GM12878 (cell line): ENCODE data around the gene DHCR24. TPM values are rescaled to one million over a fixed set of nuclear protein-coding genes. Genes with fewer than 3 reads are reported as not detected.

ENCODE experiments used
- ATAC-seq: fragments of 200-7000 bp; cut with Tn5 transposase; 3 replicates; pipeline ENCODE4 v1.9.1; 2020; ENCODE audit warnings: mild to moderate bottlenecking, moderate library complexity
- BruUV-seq: library from RNA; stranded (reverse); fragments of 400-500 nt; replicated peaks from 2 replicates; lab custom pipeline; 2021; lab: Mats Ljungman, UMichigan
- CTCF ChIA-PET: fragments of 300-600 bp; sonication (Branson Sonifier 250); formaldehyde crosslinking; extraction: SDS; loops from one replicate; lab custom pipeline; 2021; ENCODE audit warnings: inconsistent platforms; lab: Yijun Ruan, JAX
- POLR2A ChIA-PET: fragments of 350-600 bp; formaldehyde crosslinking; extraction: SDS; loops from one replicate; lab custom pipeline; 2021; ENCODE audit warnings: inconsistent platforms; lab: Charles Lee
- RAD21 ChIA-PET: fragments of 300-600 bp; sonication (Branson Sonifier 250); formaldehyde crosslinking; loops from one replicate; lab custom pipeline; 2023; ENCODE audit warnings: antibody characterized with exemption; ENCODE audit not compliant: unreplicated experiment; lab: Charles Lee
- SMC1A ChIA-PET: fragments of 300-600 bp; sonication (Branson Sonifier 250); formaldehyde crosslinking; loops from one replicate; lab custom pipeline; 2023; ENCODE audit not compliant: unreplicated experiment, uncharacterized antibody; lab: Charles Lee
- DNase-seq: peaks from one replicate; pipeline ENCODE4 v3.0.0-alpha.2; 2011; ENCODE audit warnings: low read depth, low spot score
- FAIRE-seq: peaks from 3 replicates; lab custom pipeline; 2011; peaks lifted over from hg19 to GRCh38; lab: Jason Lieb, UNC
- H2AFZ ChIP-seq: 2 replicates; pipeline ENCODE4 v1.6.0; 2011; ENCODE audit warnings: low read depth, low read length, control low read depth; ENCODE audit not compliant: control insufficient read depth
- H3K27ac ChIP-seq: 2 replicates; pipeline ENCODE4 v1.5.1; 2011; ENCODE audit warnings: control low read depth; ENCODE audit not compliant: control insufficient read depth, insufficient read depth
- H3K27me3 ChIP-seq, 2 experiments: replicated peaks in 1 of 2; 2 replicates each; pipeline versions ENCODE4 v1.6.0 to v1.6.1; 2011; ENCODE audit warnings: low read length in 1 of 2; ENCODE audit not compliant: control insufficient read depth in 2 of 2, insufficient read depth in 2 of 2
- H3K36me3 ChIP-seq, 2 experiments: 2 replicates each; pipeline ENCODE4 v1.5.1; 2011; ENCODE audit warnings: low read length in 1 of 2; ENCODE audit not compliant: control insufficient read depth in 2 of 2, insufficient read depth in 2 of 2
- H3K4me1 ChIP-seq: 2 replicates; pipeline ENCODE4 v1.6.1; 2011; ENCODE audit warnings: mild to moderate bottlenecking, low read length, moderate library complexity, mixed read lengths; ENCODE audit not compliant: control insufficient read depth, insufficient read depth
- H3K4me2 ChIP-seq: 2 replicates; pipeline ENCODE4 v1.6.0; 2011; ENCODE audit warnings: control low read depth; ENCODE audit not compliant: control insufficient read depth, insufficient read depth
- H3K4me3 ChIP-seq: fragments of 200-600 bp; sonication (generic); 2 replicates; pipeline ENCODE4 v1.5.1; 2016
- H3K79me2 ChIP-seq: 2 replicates; pipeline ENCODE4 v1.6.0; 2011; ENCODE audit warnings: low read length; ENCODE audit not compliant: control insufficient read depth, insufficient read depth
- H3K9ac ChIP-seq: 2 replicates; pipeline ENCODE4 v1.8.0; 2011; ENCODE audit warnings: low read length, control low read depth, mixed read lengths; ENCODE audit not compliant: control insufficient read depth, insufficient read depth
- H3K9me3 ChIP-seq: replicated peaks from 3 replicates; pipeline ENCODE4 v1.5.1; 2011; ENCODE audit warnings: mild to moderate bottlenecking, low read length; ENCODE audit not compliant: control insufficient read depth, insufficient read depth
- H4K20me1 ChIP-seq: 2 replicates; pipeline ENCODE4 v1.6.0; 2011; ENCODE audit not compliant: control insufficient read depth, insufficient read depth
- ASH2L ChIP-seq: fragments of 300-600, 200-600 bp; sonication (generic); IDR thresholded peaks from 2 replicates; pipeline ENCODE4 v1.6.1; 2017; ENCODE audit warnings: low read depth, mild to moderate bottlenecking, borderline replicate concordance
- ATF7 ChIP-seq: fragments of 450-650 bp; IDR thresholded peaks from 2 replicates; pipeline ENCODE4 v1.6.1; 2016; ENCODE audit warnings: low read depth, mild to moderate bottlenecking
- CEBPZ ChIP-seq: fragments of 150-350 bp; IDR thresholded peaks from 2 replicates; pipeline ENCODE4 v1.6.1; 2016; ENCODE audit warnings: low read depth, low read length
- CTCF ChIP-seq, 3 experiments: IDR thresholded peaks in 2 of 3; conservative IDR thresholded peaks in 1 of 3; 2 replicates each; pipeline ENCODE4 v1.5.1; 2011; ENCODE audit warnings: low read depth in 3 of 3, low read length in 3 of 3, mild to moderate bottlenecking in 3 of 3, control low read depth in 2 of 3, moderate library complexity in 2 of 3, inconsistent platforms in 1 of 3, mixed read lengths in 1 of 3; ENCODE audit not compliant: control insufficient read depth in 2 of 3, insufficient read depth in 1 of 3; ENCODE audit errors: extremely low read depth in 1 of 3
- DPF2 ChIP-seq: fragments of 450-650 bp; IDR thresholded peaks from 2 replicates; pipeline ENCODE4 v1.6.1; 2017; ENCODE audit warnings: mild to moderate bottlenecking
- ETV6 ChIP-seq, 2 experiments: fragments of 450-650 bp in 1 of 2; IDR thresholded peaks in 1 of 2; conservative IDR thresholded peaks in 1 of 2; 2 replicates each; pipeline ENCODE4 v1.6.1; 2014; ENCODE audit warnings: antibody characterized with exemption in 1 of 2, borderline replicate concordance in 1 of 2, low read depth in 1 of 2, mild to moderate bottlenecking in 1 of 2, moderate library complexity in 1 of 2
- EZH2 ChIP-seq: IDR thresholded peaks from 2 replicates; pipeline ENCODE4 v1.6.1; 2012; ENCODE audit warnings: low read depth, mild to moderate bottlenecking, control low read depth, inconsistent platforms, low read length, borderline replicate concordance; ENCODE audit not compliant: control insufficient read depth
- HDAC2 ChIP-seq: fragments of 200-600 bp; sonication (generic); IDR thresholded peaks from 2 replicates; pipeline ENCODE4 v1.6.1; 2017
- HSF1 ChIP-seq: fragments of 150-350 bp; IDR thresholded peaks from 2 replicates; pipeline ENCODE4 v1.6.1; 2014; ENCODE audit warnings: mild to moderate bottlenecking, low read depth, low read length
- IRF3 ChIP-seq: fragments of 450-650 bp; IDR thresholded peaks from 2 replicates; pipeline ENCODE4 v1.6.1; 2014; ENCODE audit warnings: mild to moderate bottlenecking
- MTA2 ChIP-seq: fragments of 450-650 bp; IDR thresholded peaks from 2 replicates; pipeline ENCODE4 v1.6.1; 2016; ENCODE audit warnings: low read depth, mild to moderate bottlenecking, moderate library complexity
- MYC ChIP-seq: IDR thresholded peaks from 2 replicates; pipeline ENCODE4 v1.6.1; 2011; ENCODE audit warnings: mild to moderate bottlenecking, low read length, moderate library complexity, inconsistent platforms; ENCODE audit not compliant: insufficient read depth, insufficient replicate concordance, insufficient read length, severe bottlenecking
- PML ChIP-seq: IDR thresholded peaks from 2 replicates; pipeline ENCODE4 v1.6.1; 2012; ENCODE audit warnings: low read length, inconsistent platforms
- POLR2AphosphoS2 ChIP-seq: IDR thresholded peaks from 2 replicates; pipeline ENCODE4 v1.6.1; 2011; ENCODE audit warnings: low read depth, mild to moderate bottlenecking, low read length, improper control_type of control experiment, moderate library complexity
- RAD21 ChIP-seq: IDR thresholded peaks from 2 replicates; pipeline ENCODE4 v1.6.1; 2011; ENCODE audit warnings: mild to moderate bottlenecking, low read depth, low read length, moderate library complexity; ENCODE audit not compliant: insufficient read depth
- RBBP5 ChIP-seq: fragments of 200-600 bp; sonication (generic); conservative IDR thresholded peaks from 2 replicates; pipeline ENCODE4 v1.6.1; 2016
- ZNF384 ChIP-seq: IDR thresholded peaks from 2 replicates; pipeline ENCODE4 v1.6.1; 2012; ENCODE audit warnings: low read depth, mild to moderate bottlenecking, low read length, improper control_type of control experiment, borderline replicate concordance
- WGBS: methylation state at CpG from one replicate; pipeline ENCODE4 v1.1.6; 2016; ENCODE audit warnings: low lambda C conversion rate; ENCODE audit not compliant: insufficient replicate concordance, insufficient coverage; ENCODE audit errors: missing lambda C conversion rate; 5-methylcytosine and 5-hydroxymethylcytosine counted together
- in situ Hi-C: fragments of 300-500 bp; cut with MboI; formaldehyde crosslinking; loops from 9 replicates; pipeline ENCODE4 v1.14.3; 2018; ENCODE audit warnings: mixed read lengths
- intact Hi-C: fragments of 100-400 bp; cut with micrococcal nuclease; formaldehyde crosslinking; loops from one replicate; pipeline ENCODE4 v1.14.2; 2022; ENCODE audit not compliant: unreplicated experiment
- polyA plus RNA-seq, 11 experiments: library from polyadenylated mRNA; depleted of rRNA in 4 of 11; unstranded in 6 of 11; stranded (reverse) in 5 of 11; fragments of >200 nt; fragmentation: Nextera tagmentation in 4 of 11; fragmentation: Illumina TruSeq in 1 of 11; extraction: Ambion mirVana in 4 of 11; extraction: Trizol in 1 of 11; gene quantifications; 1 replicate in 1 of 11; 2 replicates in 10 of 11; pipeline versions ENCODE4 v1.2.1 to v1.2.3, GENCODE V29; 2011 to 2016; ENCODE audit warnings: inconsistent platforms in 2 of 11, missing spikeins in 2 of 11, low read depth in 1 of 11
- total RNA-seq, 4 experiments: library from RNA; depleted of rRNA in 3 of 4; stranded (reverse); fragments of >200 nt in 3 of 4; fragmentation: Illumina TruSeq in 1 of 4; extraction: Trizol in 1 of 4; gene quantifications; 2 replicates each; pipeline versions ENCODE4 v1.2.1 to v1.2.3, GENCODE V29; 2013 to 2021

DHCR24 gene
- total and polyA plus RNA-seq, 10 of the 15 experiments (the other 5 are each of a cell fraction or from before 2014, with no cell fraction given) = 23.3 to 169 (median 120) TPM

- H4K20me1 ChIP-seq = no peaks in the 10 kb centered on the region
- H3K9me3 ChIP-seq = no peaks in the 10 kb centered on the region; the same call in 2 of the 3 replicates
- H3K27me3 ChIP-seq = no peaks in the 10 kb centered on the region
- H3K79me2 ChIP-seq = no peaks in the 10 kb centered on the region
- intact Hi-C loops = no loop called here
- H2AFZ ChIP-seq = no peak overlapping the region
- no peak overlapping the region for H3K4me3 ChIP-seq
- RAD21 ChIA-PET = no interaction called here
- BruUV-seq = no TSS peak
- H3K9ac ChIP-seq = no peak overlapping the region
- CTCF ChIA-PET = interaction anchor here (1.1 kb wide), 1 partner anchor 18 kb away, joined by 5 read pairs; no protein-coding TSS in a partner anchor
- SMC1A ChIA-PET = no interaction called here
- no peaks in the 10 kb centered on the region for H3K36me3 ChIP-seq
- FAIRE-seq (no peak), DNase-seq (no peak), ATAC-seq (no peak)
- 3% methylated on average over 2 of the region's 2 CpGs for WGBS
- H3K27ac ChIP-seq = no peak overlapping the region
- no peaks in the 10 kb centered on the region for H3K4me1 ChIP-seq
- H3K4me2 ChIP-seq = no peak overlapping the region
- POLR2A ChIA-PET = no interaction called here
- in situ Hi-C loops = no loop called here
- no peak for TF ChIP-seq ETV6 (conservative IDR thresholded peaks at IDR 0.05 in 1 of 2, IDR thresholded peaks at IDR 0.05 in 1 of 2; ENCODE audit: borderline replicate concordance in 1 of 2, low read depth in 1 of 2)
- no peak for TF ChIP-seq ATF7
- TF ChIP-seq POLR2AphosphoS2 = no peak
- TF ChIP-seq ZNF384 = no peak
- TF ChIP-seq DPF2 = no peak
- TF ChIP-seq RBBP5 = no peak
- TF ChIP-seq MTA2 = no peak
- TF ChIP-seq CTCF (IDR thresholded peaks at IDR 0.05 in 2 of 3, conservative IDR thresholded peaks at IDR 0.05 in 1 of 3; ENCODE audit: control insufficient read depth in 2 of 3, extremely low read depth in 1 of 3, insufficient read depth in 1 of 3, low read depth in 3 of 3, low read length in 3 of 3) = no peak
- no peak for TF ChIP-seq HDAC2
- TF ChIP-seq PML = no peak
- no peak for TF ChIP-seq RAD21
- TF ChIP-seq EZH2 = no peak
- no peak for TF ChIP-seq IRF3
- no peak for TF ChIP-seq HSF1
- no peak for TF ChIP-seq CEBPZ
- no peak for TF ChIP-seq MYC
- no peak for TF ChIP-seq ASH2L
These were observed 40.0 kb upstream of the DHCR24 start for GRCh38 chr1:54926970-54927369.
